HG02798 (cell line): ENCODE results near the gene PDF.
"Not testable (repeated sequence)": the region's sequence is repeated elsewhere in the genome, so short reads cannot be mapped to it uniquely, and the experiment has no call there.

Source experiments
- ATAC-seq: cut with Tn5 transposase; IDR thresholded peaks from one replicate; pipeline ENCODE4 v1.9.1; 2021; ENCODE audit warnings: mild to moderate bottlenecking; ENCODE audit not compliant: unreplicated experiment, poor library complexity

Gene PDF

GRCh38 chr16:69330286-69331109 lies at the start of gene PDF:
Gene PDF (minus strand): TSS chr16:69330588. CDS start chr16:69330570, 18 bp downstream.
- ATAC-seq: peak; percentile 95

GRCh38 chr16:69378760-69379159 lies 48.4 kb upstream of the PDF start:
- ATAC-seq: no peak

DNA sequence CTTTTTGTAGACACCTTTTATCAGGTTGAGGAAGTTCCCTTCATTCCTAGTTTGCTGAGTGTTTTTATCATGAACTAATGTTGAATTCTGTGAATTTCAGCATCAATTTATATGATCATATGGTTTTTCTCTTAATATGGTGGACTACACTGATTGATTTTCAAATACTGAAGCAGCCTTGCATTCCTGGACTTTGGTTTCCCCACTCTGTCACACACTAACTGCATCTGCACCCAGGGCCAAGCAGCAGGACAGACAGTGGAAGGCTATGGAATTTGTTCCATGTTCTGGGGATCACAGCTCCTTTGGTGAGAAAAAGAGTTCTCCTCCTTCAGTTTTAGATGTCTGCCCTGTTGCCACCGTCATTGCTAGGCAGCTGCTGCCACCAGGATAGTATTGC lies 47.6 kb upstream of the PDF start:
- no peak for ATAC-seq

DNA sequence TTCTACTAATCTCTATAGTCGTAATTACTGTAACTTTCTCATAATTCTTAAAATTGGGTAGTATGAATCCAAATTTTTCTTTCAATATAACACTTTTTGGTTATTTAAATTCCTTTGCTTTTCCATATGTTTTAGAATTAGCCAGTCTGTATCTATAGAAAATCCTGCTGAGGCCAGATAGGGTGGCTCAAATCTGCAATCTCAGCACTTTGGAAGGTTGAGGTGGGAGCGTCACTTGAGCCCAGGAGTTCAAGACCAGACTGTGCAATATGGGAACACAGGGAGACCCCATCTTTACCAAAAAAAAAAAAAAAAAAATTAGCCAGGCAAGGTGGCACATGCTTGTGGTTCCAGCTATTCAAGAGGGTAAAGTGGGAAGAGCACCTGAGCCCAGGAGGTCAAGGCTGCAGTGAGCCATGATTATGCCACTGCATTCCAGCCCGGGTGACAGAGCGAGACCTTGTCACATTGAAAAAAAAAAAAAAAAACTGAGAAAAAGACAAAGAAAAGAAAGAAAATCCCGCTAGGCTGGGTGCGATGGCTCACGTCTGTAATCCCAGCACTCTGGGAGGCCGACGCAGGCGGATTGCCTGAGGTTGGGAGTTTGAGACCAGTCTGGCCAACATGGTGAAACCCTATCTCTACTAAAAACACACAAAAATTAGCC lies 46.1 kb upstream of the PDF start:
- ATAC-seq: no peak

DNA sequence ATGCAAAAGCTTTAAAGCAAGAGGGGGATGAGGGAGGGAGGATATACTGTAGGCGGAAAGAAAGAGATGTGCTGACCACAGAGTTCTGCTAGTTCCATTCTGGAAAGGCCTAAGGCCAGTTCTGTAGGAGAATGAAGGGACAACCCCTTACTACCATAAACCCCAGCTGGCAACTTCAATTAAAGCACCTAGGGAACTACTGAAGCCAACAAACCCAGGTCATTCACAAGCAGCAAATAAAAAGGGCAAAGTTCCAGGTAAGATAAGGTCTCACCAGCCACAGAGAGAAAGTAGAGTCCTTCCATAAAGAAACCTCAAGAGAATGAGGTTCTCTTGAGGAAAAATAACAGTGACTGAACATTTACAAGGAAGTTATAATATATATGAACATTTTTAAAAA lies 42.6 kb upstream of the PDF start:
- no peak for ATAC-seq

GRCh38 chr16:69371564-69371963 lies 41.2 kb upstream of the PDF start:
- no peak for ATAC-seq

GRCh38 chr16:69368866-69369265 lies 38.5 kb upstream of the PDF start:
- no peak for ATAC-seq

DNA sequence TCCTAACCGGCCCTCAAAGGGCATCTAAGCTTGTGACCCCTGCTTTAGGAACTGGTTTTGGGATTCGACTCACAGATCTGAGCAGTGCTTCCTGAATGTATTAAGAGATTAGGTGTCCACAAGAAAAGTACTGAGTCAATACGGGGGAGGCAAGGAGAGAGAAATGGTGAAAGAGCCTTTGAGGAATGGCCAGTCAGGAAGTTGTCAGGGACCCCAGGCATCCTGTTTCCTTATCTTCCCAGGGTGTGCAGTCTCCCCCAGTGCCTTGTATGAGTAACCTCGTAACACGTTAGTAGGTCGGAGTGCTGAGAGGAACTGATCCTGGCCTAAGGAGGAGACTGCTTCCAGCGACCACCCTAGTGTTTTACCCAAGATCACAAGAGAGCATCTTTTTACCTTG lies 37.6 kb upstream of the PDF start:
- no peak for ATAC-seq

DNA sequence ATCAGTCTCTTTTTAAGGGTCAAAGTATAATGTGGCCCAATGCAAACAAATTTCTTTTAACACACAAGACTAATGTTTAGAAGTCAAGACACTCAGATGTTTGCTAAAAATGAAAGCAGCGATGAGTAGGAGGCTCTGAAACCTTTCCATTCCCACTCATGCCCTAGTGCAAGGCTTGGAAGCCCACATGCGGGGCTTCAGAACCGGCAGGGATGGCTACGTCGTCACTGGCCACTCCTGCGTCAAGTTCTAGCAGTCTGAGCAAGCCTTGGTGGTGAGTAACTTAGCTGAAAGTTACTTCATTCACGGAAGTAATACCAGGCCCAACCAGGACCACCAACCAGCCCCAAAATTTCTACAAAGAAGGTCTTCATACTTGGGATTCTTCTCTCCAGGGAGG lies 36.0 kb upstream of the PDF start:
- ATAC-seq: no peak

GRCh38 chr16:69365901-69366300 lies 35.5 kb upstream of the PDF start:
- ATAC-seq: no peak

DNA sequence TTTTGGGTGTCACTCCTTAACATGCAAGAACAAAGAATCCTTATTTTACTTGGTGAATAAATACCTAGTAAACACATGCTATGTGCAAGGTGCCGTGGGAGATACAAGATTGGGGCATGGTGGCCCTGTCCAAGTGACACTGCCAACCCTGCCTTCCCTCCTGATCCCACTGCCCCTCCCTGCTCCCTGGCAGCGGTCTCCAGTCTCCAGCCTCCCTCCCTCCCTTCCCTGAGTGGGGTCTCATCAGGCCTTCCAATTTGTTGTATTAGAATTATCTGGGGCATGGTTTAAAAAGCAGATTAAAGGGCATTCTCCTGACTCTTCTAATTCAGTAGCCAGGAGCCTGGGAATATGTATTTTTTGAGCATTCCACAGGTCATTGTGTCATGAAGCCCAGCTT lies 33.7 kb upstream of the PDF start:
- ATAC-seq: no peak

DNA sequence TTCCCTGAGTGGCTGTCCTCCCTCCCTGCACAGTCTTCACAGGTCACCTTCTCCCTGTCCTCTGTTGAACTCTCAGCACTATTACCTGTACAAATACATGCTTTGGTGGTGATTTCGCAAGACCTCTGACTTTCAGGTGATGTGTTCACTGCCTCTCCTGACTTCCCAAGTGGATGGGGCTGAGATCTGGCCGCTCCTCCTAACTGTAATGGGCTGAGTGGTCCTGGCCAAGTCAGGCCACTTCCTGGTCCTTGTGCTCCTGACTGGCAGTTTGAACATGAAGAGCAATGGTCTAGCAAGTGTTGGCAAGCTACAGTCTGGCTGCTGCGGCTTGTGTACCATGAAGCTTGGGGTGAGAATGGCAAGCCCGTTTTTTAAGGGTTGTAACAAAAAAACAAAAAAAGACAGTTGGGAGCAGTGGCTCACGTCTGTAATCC lies 32.9 kb upstream of the PDF start:
- ATAC-seq: no peak

- not testable (repeated sequence) for ATAC-seq
Measured at GRCh38 chr16:69360070-69360469, 29.7 kb upstream of the PDF start.

- ATAC-seq: no peak
Measured at GRCh38 chr16:69351309-69352027, 21.1 kb upstream of the PDF start, which contains the start of gene TMED6. Gene TMED6 (minus strand): TSS chr16:69351786. CDS start chr16:69351753, 33 bp downstream.

DNA sequence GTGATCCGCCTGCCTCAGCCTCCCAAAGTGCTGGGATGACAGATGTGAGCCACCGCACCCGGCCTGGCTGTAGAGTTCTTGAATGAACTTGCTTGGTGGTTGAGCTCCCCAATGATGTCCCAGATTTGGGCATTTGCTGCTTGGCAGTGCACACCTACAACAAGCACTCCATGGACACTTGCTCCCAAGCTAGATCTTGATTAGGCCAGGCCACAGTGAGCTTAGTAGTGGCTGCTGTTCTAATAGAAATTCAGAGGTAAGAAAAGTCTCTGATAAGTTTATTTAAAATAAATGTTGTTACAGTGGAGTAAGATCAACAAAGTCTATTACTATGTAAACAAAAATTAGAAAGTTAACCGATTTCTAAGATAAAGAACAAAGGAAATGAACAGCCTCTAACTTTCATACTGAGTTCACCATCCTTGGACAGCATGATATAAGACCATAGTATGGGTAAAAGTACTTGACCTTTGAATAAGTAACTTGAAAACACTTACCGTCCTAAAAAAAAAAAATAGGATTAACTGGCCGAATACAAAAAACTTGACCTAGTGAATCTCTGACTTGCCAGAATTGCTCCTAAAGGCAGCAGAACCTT lies 20.2 kb upstream of the PDF start:
- no peak for ATAC-seq

GRCh38 chr16:69349536-69349935 lies 19.1 kb upstream of the PDF start:
- ATAC-seq: no peak

DNA sequence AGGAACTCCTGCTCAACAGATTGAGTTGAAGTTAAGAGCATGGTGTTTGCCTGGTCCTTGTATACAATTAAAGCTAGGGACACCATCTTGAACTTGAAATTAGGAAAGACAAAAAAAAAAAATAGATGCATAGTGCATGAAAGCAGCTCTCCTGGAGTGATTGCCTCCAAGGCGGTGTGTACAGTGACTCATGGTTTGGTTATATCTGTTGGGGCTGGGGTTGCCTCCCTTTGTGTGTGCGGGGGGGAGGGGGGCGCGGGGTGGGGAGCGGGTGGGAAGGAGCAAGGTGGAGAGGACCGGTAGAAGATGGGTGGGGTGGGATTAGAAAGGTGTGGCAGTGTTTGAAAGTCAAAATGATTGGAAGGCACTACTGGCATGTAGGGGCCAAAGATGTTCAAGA lies 17.8 kb upstream of the PDF start:
- no peak for ATAC-seq

- no peak for ATAC-seq
Measured at GRCh38 chr16:69346683-69347082, 16.3 kb upstream of the PDF start.

- no peak for ATAC-seq
Measured at GRCh38 chr16:69345923-69346322, 15.5 kb upstream of the PDF start.

- no peak for ATAC-seq
Measured at GRCh38 chr16:69344171-69344570, 13.8 kb upstream of the PDF start.
